Measurements from ENCODE around the gene DCAF8. TPM values are rescaled to one million over a fixed set of nuclear protein-coding genes. Genes with fewer than 3 reads are reported as not detected.

The DCAF8 gene
- total RNA-seq, 1 donor from 2014 or later, result 287 TPM

DNA sequence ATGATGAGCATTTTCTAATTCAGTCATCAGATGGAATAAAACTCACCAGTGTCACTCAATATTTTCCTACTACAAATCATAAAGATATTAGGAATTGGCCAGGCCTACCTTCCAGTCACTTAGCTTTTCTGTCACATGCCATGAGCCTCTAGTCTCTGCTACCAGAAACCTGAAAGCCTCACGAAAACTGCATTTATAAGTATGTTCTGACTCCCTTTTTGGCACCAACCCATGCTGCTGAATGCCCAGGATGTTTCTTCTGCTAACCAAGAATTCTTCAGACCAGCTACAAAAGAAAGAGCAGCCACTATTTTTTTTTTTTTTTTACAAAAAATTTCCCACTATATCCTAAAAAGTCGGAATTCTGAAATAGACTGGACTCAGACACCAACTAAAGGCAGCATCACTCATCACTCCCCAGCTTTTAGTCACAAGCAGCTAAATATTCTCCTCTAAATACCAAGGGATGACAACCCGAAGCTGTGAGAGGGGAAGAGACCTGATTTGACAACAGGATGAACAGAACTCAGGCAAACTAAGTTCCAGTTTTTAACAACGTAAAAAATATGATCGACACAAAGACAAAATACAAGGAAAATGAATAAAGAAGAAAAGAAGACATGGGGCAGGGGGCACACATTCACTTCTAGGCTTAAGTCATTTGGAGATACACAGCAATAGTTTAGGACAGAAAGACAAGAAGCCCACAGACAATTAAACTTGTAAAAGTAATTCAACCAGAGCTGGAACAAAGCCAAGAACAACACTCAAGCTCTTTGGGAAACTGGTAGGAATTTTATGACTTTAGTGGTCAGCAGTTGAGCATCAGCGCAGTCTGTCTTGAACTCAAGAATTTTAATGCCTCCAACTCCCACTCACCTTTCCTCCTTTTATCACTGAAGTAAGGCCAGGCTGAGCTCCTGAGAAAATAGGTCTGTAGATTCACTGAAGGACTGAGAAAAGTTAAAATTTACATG is 1.7 kb downstream of the DCAF8 start:
- peak overlapping the region; percentile 99 for H3K4me3 Mint-ChIP-seq
- TF ChIP-seq, protein P1, sequence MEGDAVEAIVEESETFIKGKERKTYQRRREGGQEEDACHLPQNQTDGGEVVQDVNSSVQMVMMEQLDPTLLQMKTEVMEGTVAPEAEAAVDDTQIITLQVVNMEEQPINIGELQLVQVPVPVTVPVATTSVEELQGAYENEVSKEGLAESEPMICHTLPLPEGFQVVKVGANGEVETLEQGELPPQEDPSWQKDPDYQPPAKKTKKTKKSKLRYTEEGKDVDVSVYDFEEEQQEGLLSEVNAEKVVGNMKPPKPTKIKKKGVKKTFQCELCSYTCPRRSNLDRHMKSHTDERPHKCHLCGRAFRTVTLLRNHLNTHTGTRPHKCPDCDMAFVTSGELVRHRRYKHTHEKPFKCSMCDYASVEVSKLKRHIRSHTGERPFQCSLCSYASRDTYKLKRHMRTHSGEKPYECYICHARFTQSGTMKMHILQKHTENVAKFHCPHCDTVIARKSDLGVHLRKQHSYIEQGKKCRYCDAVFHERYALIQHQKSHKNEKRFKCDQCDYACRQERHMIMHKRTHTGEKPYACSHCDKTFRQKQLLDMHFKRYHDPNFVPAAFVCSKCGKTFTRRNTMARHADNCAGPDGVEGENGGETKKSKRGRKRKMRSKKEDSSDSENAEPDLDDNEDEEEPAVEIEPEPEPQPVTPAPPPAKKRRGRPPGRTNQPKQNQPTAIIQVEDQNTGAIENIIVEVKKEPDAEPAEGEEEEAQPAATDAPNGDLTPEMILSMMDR (IDR thresholded peaks at IDR 0.05; ENCODE audit: unreplicated experiment), result no peak
- H3K36me3 Mint-ChIP-seq, result peaks cover 5% of the 10 kb centered on the region
- H3K27ac Mint-ChIP-seq, result peak overlapping the region; percentile 100
- H3K4me1 Mint-ChIP-seq, result peaks cover 58% of the 10 kb centered on the region
- H3K9me3 Mint-ChIP-seq, result no peaks in the 10 kb centered on the region
- H3K27me3 Mint-ChIP-seq (ENCODE audit: low read depth), result peaks cover 8% of the 10 kb centered on the region
- DNase-seq (ENCODE audit: low spot score in 2 of 2, unreplicated experiment in 2 of 2), result no peak

GRCh38 chr1:160258177-160258798 is 4.1 kb downstream of the DCAF8 start:
- no peaks in the 10 kb centered on the region for H3K9me3 Mint-ChIP-seq
- peak overlapping the region; percentile 89 for H3K27ac Mint-ChIP-seq
- H3K27me3 Mint-ChIP-seq (ENCODE audit: low read depth), result no peaks in the 10 kb centered on the region
- H3K36me3 Mint-ChIP-seq, result peaks cover 5% of the 10 kb centered on the region
- TF ChIP-seq, protein P1 (IDR thresholded peaks at IDR 0.05; ENCODE audit: unreplicated experiment), result no peak
- no peak overlapping the region for H3K4me3 Mint-ChIP-seq
- DNase-seq (ENCODE audit: low spot score in 2 of 2, unreplicated experiment in 2 of 2), result no peak
- H3K4me1 Mint-ChIP-seq, result peaks cover 59% of the 10 kb centered on the region

GRCh38 chr1:160257411-160258015 is 4.8 kb downstream of the DCAF8 start:
- peaks cover 58% of the 10 kb centered on the region for H3K4me1 Mint-ChIP-seq
- H3K36me3 Mint-ChIP-seq, result peaks cover 10% of the 10 kb centered on the region
- peak overlapping the region; percentile 25 for H3K27ac Mint-ChIP-seq
- no peaks in the 10 kb centered on the region for H3K9me3 Mint-ChIP-seq
- no peak for DNase-seq (ENCODE audit: low spot score in 2 of 2, unreplicated experiment in 2 of 2)
- TF ChIP-seq, protein P1 (IDR thresholded peaks at IDR 0.05; ENCODE audit: unreplicated experiment), result no peak
- H3K4me3 Mint-ChIP-seq, result no peak overlapping the region
- H3K27me3 Mint-ChIP-seq (ENCODE audit: low read depth), result no peaks in the 10 kb centered on the region

- H3K4me3 Mint-ChIP-seq, result peak overlapping the region; percentile 12
- peaks cover 13% of the 10 kb centered on the region for H3K36me3 Mint-ChIP-seq
- DNase-seq (ENCODE audit: low spot score in 2 of 2, unreplicated experiment in 2 of 2), result no peak
- no peaks in the 10 kb centered on the region for H3K27me3 Mint-ChIP-seq (ENCODE audit: low read depth)
- TF ChIP-seq, protein P1 (IDR thresholded peaks at IDR 0.05; ENCODE audit: unreplicated experiment), result no peak
- H3K27ac Mint-ChIP-seq, result peak overlapping the region; percentile 88
- H3K9me3 Mint-ChIP-seq, result no peaks in the 10 kb centered on the region
- peaks cover 64% of the 10 kb centered on the region for H3K4me1 Mint-ChIP-seq
Observed at GRCh38 chr1:160256396-160257046, 5.8 kb downstream of the DCAF8 start.

DNA sequence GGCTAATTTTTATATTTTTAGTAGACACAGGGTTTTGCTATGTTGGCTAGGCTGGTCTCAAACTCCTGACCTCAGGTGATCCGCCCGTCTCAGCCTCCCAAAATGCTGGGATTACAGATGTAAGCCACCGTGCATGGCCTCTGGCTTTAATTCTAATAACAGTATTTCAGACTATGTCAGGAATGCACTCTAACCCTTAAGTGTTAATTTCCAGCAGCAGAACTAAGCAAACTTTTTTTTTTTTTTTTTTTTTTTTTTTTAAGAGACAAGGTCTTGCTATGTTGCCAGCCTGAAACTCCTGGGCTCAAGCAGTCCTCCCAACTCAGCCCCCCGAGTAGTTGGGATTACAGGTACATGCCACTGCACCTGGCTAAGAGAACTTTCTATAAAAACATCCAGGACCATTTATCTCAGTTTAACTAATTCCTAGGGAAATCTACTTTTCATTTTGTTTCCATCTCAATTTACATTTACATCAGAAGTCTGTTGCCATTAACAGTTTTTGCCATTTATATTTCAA is 6.5 kb downstream of the DCAF8 start:
- Mint-ChIP-seq H3K27ac (peak overlapping the region; percentile 88), H3K4me1 (peaks cover 59% of the 10 kb centered on the region), H3K9me3 (no peaks in the 10 kb centered on the region), H3K27me3 (ENCODE audit: low read depth) (no peaks in the 10 kb centered on the region), H3K4me3 (peak overlapping the region; percentile 12), H3K36me3 (peaks cover 13% of the 10 kb centered on the region)
- no peak for DNase-seq (ENCODE audit: low spot score in 2 of 2, unreplicated experiment in 2 of 2)
- TF ChIP-seq, protein P1 (IDR thresholded peaks at IDR 0.05; ENCODE audit: unreplicated experiment), result no peak

Measured in mesothelial cell of epicardium (in vitro differentiated cells).